Upper lobe of right lung (tissue), 1 donor: ENCODE results near the gene AARS1. TPM values are rescaled to one million over a fixed set of nuclear protein-coding genes. Genes with fewer than 3 reads are reported as not detected.
"Not testable (repeated sequence)": the region's sequence is repeated elsewhere in the genome, so short reads cannot be mapped to it uniquely, and the experiment has no call there.

Experiments used
- ATAC-seq: fragments of 200-7000 bp; cut with Tn5 transposase; one replicate; pipeline ENCODE4 v1.9.1; 2020; ENCODE audit warnings: mild to moderate bottlenecking, moderate library complexity
- DNase-seq: peaks from one replicate; pipeline ENCODE4 v3.0.0-alpha.2; 2020
- H3K27ac ChIP-seq: fragments of 200-600 bp; one replicate; pipeline ENCODE4 v1.8.0; 2022
- H3K27me3 ChIP-seq: fragments of 200-600 bp; one replicate; pipeline ENCODE4 v1.8.0; 2022; ENCODE audit warnings: mild to moderate bottlenecking
- H3K36me3 ChIP-seq: fragments of 200-600 bp; one replicate; pipeline ENCODE4 v1.8.0; 2022
- H3K4me1 ChIP-seq: fragments of 200-600 bp; one replicate; pipeline ENCODE4 v1.8.0; 2022
- H3K4me3 ChIP-seq: fragments of 200-600 bp; one replicate; pipeline ENCODE4 v1.8.0; 2022; ENCODE audit warnings: mild to moderate bottlenecking
- H3K9me3 ChIP-seq: fragments of 200-600 bp; one replicate; pipeline ENCODE4 v1.8.0; 2022
- intact Hi-C: fragments of 100-400 bp; cut with DNase I; formaldehyde crosslinking; loops from one replicate; pipeline ENCODE4 v1.11.0; 2022
- total RNA-seq: library from RNA; stranded (reverse); fragmentation: NEBNext Ultra II Directional; extraction: Animal tissue kit (Norgen Biotek cat#: 25700); gene quantifications from one replicate; pipeline ENCODE4 v1.2.1, GENCODE V29; 2021
- donor health status: DM: no; HTN: yes; CAD: no; lungs with severe emphysema.

The AARS1 gene
- total RNA-seq, 1 donor from 2014 or later, result 113 TPM

DNA sequence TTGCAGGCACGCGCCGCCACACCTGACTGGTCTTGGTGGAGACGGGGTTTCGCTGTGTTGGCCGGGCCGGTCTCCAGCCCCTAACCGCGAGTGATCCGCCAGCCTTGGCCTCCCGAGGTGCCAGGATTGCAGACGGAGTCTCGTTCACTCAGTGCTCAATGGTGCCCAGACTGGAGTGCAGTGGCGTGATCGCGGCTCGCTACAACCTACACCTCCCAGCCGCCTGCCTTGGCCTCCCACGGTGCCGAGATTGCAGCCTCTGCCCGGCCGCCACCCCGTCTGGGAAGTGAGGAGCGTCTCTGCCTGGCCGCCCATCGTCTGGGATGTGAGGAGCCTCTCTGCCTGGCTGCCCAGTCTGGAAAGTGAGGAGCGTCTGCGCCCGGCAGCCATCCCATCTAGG, 85.3 kb downstream of the AARS1 start:
- H3K36me3 ChIP-seq, ATAC-seq, intact Hi-C loops, H3K27ac ChIP-seq, H3K27me3 ChIP-seq, H3K4me1 ChIP-seq, DNase-seq, H3K4me3 ChIP-seq, H3K9me3 ChIP-seq: not testable (repeated sequence)

- H3K36me3 ChIP-seq, intact Hi-C loops, DNase-seq, ATAC-seq, H3K4me1 ChIP-seq, H3K4me3 ChIP-seq, H3K27me3 ChIP-seq, H3K9me3 ChIP-seq, H3K27ac ChIP-seq: not testable (repeated sequence)
Observed at GRCh38 chr16:70203508-70203907, 85.8 kb downstream of the AARS1 start.

Other genes starting within 250 kb of the AARS1 start
- 20.3 TPM for gene PDPR, start 175.2 kb downstream of the AARS1 start, total RNA-seq
- not detected for gene CLEC18C, start 115.7 kb downstream of the AARS1 start, total RNA-seq
- gene EXOSC6, start 37.6 kb downstream of the AARS1 start, total RNA-seq, result 22.1 TPM
- 27.6 TPM for gene DDX19B, start 9.7 kb upstream of the AARS1 start, total RNA-seq
- gene DDX19A, start 57.4 kb upstream of the AARS1 start, total RNA-seq, result 33.0 TPM
- 30.9 TPM for gene ST3GAL2, start 149.6 kb upstream of the AARS1 start, total RNA-seq
- gene FCSK, start 165.1 kb upstream of the AARS1 start, total RNA-seq, result 26.0 TPM
- 63.0 TPM for gene COG4, start 234.0 kb upstream of the AARS1 start, total RNA-seq
- gene SF3B3, start 234.3 kb upstream of the AARS1 start, total RNA-seq, result 174 TPM